Measurements from ENCODE around the gene CCDC59. TPM values are rescaled to one million over a fixed set of nuclear protein-coding genes. Genes with fewer than 3 reads are reported as not detected.
A peak's percentile ranks its signal among the peaks of the same experiment; 100 is the strongest.

Gene CCDC59
- total RNA-seq, 2 donors from 2014 or later = 25.3 to 71.1 TPM

- TF ChIP-seq CTCF (IDR thresholded peaks at IDR 0.05) = peak; percentile 20
Observed at GRCh38 chr12:82383930-82384552, 25.9 kb upstream of the CCDC59 start.

GRCh38 chr12:82378997-82379396 is 20.8 kb upstream of the CCDC59 start:
- DNase-seq (ENCODE audit: low spot score) = no peak
- Histone ChIP-seq H3K27ac (no peak overlapping the region), H3K4me1 (ENCODE audit: control insufficient read depth in 1 of 2, low read depth in 2 of 2) (no peaks in the 10 kb centered on the region), H3K9me3 (no peaks in the 10 kb centered on the region), H3K4me3 (no peak overlapping the region), H3K27me3 (replicated peaks; ENCODE audit: insufficient read depth) (no peaks in the 10 kb centered on the region), H3K36me3 (peaks cover 6% of the 10 kb centered on the region)
- no peak for TF ChIP-seq CTCF (IDR thresholded peaks at IDR 0.05)
- ATAC-seq (ENCODE audit: insufficient number of reproducible peaks, low FRiP score, low read depth) = no peak

More at GRCh38 chr12:82383930-82384552, 25.9 kb upstream of the CCDC59 start:
- DNase-seq (ENCODE audit: low spot score) (no peak), ATAC-seq (ENCODE audit: insufficient number of reproducible peaks, low FRiP score, low read depth) (no peak)
- no peak overlapping the region for H3K27ac ChIP-seq
- H3K36me3 ChIP-seq = no peaks in the 10 kb centered on the region
- H3K4me1 ChIP-seq (ENCODE audit: control insufficient read depth in 1 of 2, low read depth in 2 of 2) = no peaks in the 10 kb centered on the region
- H3K9me3 ChIP-seq = no peaks in the 10 kb centered on the region
- no peak overlapping the region for H3K4me3 ChIP-seq
- H3K27me3 ChIP-seq (replicated peaks; ENCODE audit: insufficient read depth) = no peaks in the 10 kb centered on the region

GRCh38 chr12:82375201-82375600 is 17.0 kb upstream of the CCDC59 start:
- TF ChIP-seq CTCF (IDR thresholded peaks at IDR 0.05) = no peak
- Histone ChIP-seq H3K27me3 (replicated peaks; ENCODE audit: insufficient read depth) (no peaks in the 10 kb centered on the region), H3K9me3 (no peaks in the 10 kb centered on the region), H3K4me1 (ENCODE audit: control insufficient read depth in 1 of 2, low read depth in 2 of 2) (no peaks in the 10 kb centered on the region), H3K36me3 (peaks cover 6% of the 10 kb centered on the region), H3K27ac (no peak overlapping the region), H3K4me3 (no peak overlapping the region)
- DNase-seq (ENCODE audit: low spot score) (no peak), ATAC-seq (ENCODE audit: insufficient number of reproducible peaks, low FRiP score, low read depth) (no peak)

- no peak for TF ChIP-seq CTCF (IDR thresholded peaks at IDR 0.05)
- Histone ChIP-seq H3K4me1 (ENCODE audit: control insufficient read depth in 1 of 2, low read depth in 2 of 2) (no peaks in the 10 kb centered on the region), H3K36me3 (no peaks in the 10 kb centered on the region), H3K4me3 (no peak overlapping the region), H3K27me3 (replicated peaks; ENCODE audit: insufficient read depth) (no peaks in the 10 kb centered on the region), H3K27ac (no peak overlapping the region), H3K9me3 (no peaks in the 10 kb centered on the region)
- ATAC-seq (ENCODE audit: insufficient number of reproducible peaks, low FRiP score, low read depth) (no peak), DNase-seq (ENCODE audit: low spot score) (no peak)
Observed at GRCh38 chr12:82366197-82366596, 8.0 kb upstream of the CCDC59 start.

- Histone ChIP-seq H3K27me3 (replicated peaks; ENCODE audit: insufficient read depth) (no peaks in the 10 kb centered on the region), H3K9me3 (no peaks in the 10 kb centered on the region), H3K36me3 (no peaks in the 10 kb centered on the region), H3K27ac (no peak overlapping the region), H3K4me3 (no peak overlapping the region), H3K4me1 (ENCODE audit: control insufficient read depth in 1 of 2, low read depth in 2 of 2) (peaks cover 12 to 16% of the 10 kb centered on the region in 2 donors)
- no peak for DNase-seq (ENCODE audit: low spot score)
- ATAC-seq (ENCODE audit: insufficient number of reproducible peaks, low FRiP score, low read depth) = no peak
- TF ChIP-seq CTCF (IDR thresholded peaks at IDR 0.05) = no peak
Observed at GRCh38 chr12:82363990-82364389, 5.8 kb upstream of the CCDC59 start.

Data from thoracic aorta (tissue), 2 donors.